ENCODE measurements around the gene LSM6.
A peak's percentile ranks its signal among the peaks of the same experiment; 100 is the strongest.

Gene LSM6

GRCh38 chr4:146190456-146190855, 14.9 kb downstream of the LSM6 start:
- no peak for DNase-seq

- DNase-seq, result peak; percentile 32
Observed at GRCh38 chr4:146191766-146192458, 16.4 kb downstream of the LSM6 start.

DNA sequence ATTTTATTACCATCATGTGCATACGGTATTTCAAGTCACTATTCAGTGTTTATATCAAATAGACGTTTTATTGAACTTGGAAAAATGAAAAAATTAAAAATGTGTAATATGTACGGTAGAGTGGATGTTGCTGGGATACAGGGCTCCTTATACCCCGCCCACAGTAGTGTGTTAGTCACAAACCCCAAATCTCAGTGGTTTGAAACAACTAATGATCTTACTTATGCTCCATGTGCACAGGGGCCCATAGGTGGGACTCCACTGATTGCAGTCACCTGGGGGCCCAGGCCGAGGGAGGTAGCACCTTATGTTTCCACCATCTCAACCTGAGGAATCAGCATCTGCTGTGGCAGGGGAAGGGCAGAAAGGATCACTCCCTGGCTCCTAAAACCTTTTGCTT, 18.1 kb downstream of the LSM6 start:
- DNase-seq, result no peak

GRCh38 chr4:146194212-146194611, 18.7 kb downstream of the LSM6 start:
- DNase-seq, result no peak

GRCh38 chr4:146202665-146203064, 27.1 kb downstream of the LSM6 start:
- peak; percentile 7 for DNase-seq

- no peak for DNase-seq
Observed at GRCh38 chr4:146207410-146207809, 31.9 kb downstream of the LSM6 start.

DNA sequence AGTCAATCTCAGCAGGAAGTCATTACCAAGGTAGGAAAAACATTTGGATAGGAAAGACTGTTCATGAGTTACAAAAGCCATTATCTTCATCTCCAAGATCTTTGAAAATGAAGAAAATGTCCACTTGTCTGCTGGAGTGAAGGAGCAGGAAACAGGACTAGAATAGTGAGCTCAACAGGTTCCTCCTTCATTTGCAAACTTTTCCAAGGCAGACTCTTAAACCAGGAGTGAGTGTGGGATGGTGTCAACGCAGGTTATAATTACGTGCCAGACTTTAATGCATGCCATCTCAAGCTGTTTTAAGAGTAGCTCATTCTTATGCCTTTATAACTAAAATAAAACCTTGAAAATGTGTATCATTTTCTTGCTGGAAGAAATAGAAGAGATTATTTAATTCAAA, 35.4 kb downstream of the LSM6 start:
- no peak for DNase-seq

- peak; percentile 15 for DNase-seq
Observed at GRCh38 chr4:146211440-146211839, 35.9 kb downstream of the LSM6 start.

GRCh38 chr4:146212781-146213180, 37.3 kb downstream of the LSM6 start:
- no peak for DNase-seq

GRCh38 chr4:146214238-146214637, 38.7 kb downstream of the LSM6 start, which contains the start of gene REELD1:
REELD1 (plus strand) TSS chr4:146214538; CDS start chr4:146216953, 2,415 bp downstream.
- no peak for DNase-seq

- DNase-seq, result no peak
Observed at GRCh38 chr4:146222313-146222712, 46.8 kb downstream of the LSM6 start.

DNA sequence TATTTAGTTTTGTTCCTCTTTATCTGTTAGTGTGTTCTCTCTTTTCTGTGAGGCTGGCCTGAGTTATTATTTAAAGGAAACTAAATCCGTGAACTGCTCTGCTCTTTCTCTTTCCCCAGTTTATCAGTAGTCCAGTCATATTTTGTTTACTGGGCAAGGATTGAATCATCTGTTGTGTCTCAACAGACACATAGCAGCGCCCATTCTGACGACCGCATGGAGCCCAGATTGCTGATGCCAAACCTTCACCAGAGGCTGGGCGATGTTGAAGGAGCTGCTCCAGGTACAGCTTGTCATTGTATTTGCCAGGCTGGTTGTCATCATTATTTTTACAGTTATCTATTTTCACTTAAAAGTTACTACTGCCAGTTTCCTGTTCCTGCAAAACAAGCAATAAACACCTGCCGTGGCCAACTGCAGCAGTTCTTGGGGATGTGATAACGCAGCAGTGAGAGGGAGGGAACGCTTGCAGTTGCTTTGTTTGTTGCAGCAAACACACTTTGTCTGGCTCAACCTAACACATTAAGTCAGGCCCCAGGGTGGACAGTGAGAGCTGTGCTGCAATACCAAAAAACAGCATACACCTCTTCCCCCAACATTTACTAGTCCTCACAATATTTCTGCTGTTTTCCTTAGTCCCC, 48.9 kb downstream of the LSM6 start:
- DNase-seq, result no peak

DNA sequence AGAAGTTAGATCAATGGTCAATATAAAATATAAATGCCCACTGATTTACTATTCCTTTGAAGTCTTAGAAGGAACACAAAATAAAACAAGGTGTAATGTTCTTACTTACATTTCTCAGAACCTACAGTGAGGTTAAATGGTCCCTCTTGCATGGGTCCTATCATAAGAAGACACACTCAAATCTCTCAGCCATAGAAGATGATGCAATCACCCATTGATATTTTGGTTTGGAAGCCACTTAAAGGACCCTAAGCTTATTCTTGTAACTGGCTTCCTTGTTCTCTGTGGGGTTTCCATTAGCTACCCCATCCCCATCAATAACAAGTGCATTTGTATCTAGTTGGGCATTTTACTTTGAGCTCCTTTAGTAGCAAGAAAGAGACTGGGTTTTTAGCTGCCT, 53.9 kb downstream of the LSM6 start:
- DNase-seq, result no peak

GRCh38 chr4:146232131-146232722, 56.7 kb downstream of the LSM6 start:
- DNase-seq, result no peak

DNA sequence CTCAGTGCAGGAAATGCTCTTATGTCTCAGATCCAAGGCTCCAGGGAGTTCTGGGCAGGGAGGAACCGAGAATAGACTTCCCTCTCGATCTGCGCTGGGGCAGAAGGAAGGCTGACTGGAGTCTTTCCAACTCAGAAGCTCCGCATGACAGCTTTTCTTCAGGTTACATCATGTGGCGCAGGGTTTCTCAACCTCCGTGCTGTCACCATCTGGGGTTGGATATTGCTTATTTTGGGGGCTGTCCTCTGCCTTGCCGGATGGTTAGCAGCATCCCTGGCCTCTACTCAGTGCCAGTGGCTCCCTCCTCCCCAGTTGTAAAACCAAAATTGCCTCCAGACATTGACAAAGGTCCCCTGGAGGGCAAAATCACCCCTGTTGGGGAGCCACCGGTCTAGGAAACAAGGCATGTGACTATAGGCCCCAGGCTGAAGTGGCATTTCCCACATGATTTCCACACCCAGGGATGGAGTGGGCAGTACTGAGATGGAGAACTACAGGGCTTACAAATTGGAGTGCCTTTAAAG, 60.2 kb downstream of the LSM6 start:
- no peak for DNase-seq

DNA sequence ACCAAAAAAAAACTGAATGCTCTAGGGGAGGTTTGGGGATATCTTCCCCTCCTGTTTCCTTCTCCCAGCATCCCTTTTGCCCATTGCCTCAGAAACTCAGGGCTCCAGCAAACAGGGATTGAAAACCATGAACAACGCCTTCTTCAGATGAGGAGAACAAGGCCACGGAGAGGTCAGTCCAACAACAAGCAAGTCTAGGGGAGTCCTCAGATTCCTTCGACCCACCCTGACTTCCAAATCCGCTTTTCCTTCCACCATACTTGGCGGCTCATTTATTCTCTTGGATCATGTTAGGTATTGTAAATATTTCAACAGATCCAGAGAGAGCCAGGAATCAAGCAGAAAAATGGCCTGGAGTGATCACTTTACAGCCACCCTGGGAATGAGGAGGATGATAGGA, 60.7 kb downstream of the LSM6 start:
- no peak for DNase-seq

DNA sequence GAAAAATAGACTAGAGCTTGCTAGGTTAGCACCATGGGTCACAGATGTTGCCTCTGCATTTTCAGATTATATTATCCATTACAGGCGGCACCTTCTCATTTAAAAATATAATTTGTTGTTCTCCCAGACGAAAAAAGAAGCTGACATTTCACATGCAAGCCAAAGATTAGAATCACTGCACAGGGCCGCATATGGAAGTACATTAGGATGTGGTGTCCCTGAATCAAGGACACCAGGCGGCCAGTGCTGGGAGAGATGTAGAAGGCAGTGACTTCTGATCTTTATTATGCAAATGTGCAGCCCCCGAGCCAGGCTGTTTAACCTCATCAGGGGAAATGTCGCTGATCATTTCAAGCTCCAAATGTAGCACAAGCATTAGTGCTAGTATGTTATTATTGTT, 61.6 kb downstream of the LSM6 start:
- no peak for DNase-seq

DNA sequence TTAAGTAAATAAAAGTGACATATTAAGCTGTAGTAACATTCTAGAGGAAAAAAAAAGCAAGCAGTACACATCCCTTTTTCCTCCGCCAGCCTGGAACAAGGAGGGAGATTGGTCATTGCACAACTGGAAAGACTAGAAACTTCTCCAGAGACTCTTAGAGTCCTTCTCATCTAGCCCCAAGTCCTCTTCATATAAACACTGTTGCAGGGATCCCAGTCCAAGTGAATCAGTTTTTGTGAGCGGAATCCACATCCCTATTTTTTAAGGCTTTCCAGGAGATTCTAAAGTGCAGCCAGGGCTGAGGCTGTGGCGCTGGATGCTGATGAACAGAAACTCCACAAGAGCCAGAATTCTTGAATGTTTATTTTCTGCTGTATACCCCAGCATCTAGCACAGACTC, 62.6 kb downstream of the LSM6 start:
- no peak for DNase-seq

Data from NCI-H69 (cell line).